Activated naive CD4-positive, alpha-beta T cell treated with anti-CD3 and anti-CD28 coated beads for 36 hours (primary cell): ENCODE data around the gene RASL11B. TPM values are rescaled to one million over a fixed set of nuclear protein-coding genes. Genes with fewer than 3 reads are reported as not detected.

Experiments
- CTCF ChIA-PET: fragments of 350-600 bp; sonication (Branson Sonifier 250); formaldehyde crosslinking; loops from one replicate; lab custom pipeline; 2021; ENCODE audit warnings: antibody characterized with exemption; lab: Charles Lee
- DNase-seq: peaks from one replicate; pipeline ENCODE4 v3.0.0-alpha.2; 2020
- H3K27ac Mint-ChIP-seq: one replicate; pipeline ENCODE4 v1.8.0; 2021; ENCODE audit warnings: mild to moderate bottlenecking, mixed read lengths
- H3K27me3 Mint-ChIP-seq: one replicate; pipeline ENCODE4 v1.8.0; 2021; ENCODE audit warnings: low read depth, mixed read lengths
- H3K36me3 Mint-ChIP-seq: one replicate; pipeline ENCODE4 v1.8.0; 2021; ENCODE audit warnings: low read depth, mixed read lengths
- H3K4me1 Mint-ChIP-seq: one replicate; pipeline ENCODE4 v1.8.0; 2021; ENCODE audit warnings: low read depth, mixed read lengths
- H3K4me3 Mint-ChIP-seq: one replicate; pipeline ENCODE4 v1.8.0; 2021; ENCODE audit warnings: mild to moderate bottlenecking, moderate library complexity, mixed read lengths
- H3K9me3 Mint-ChIP-seq: one replicate; pipeline ENCODE4 v1.8.0; 2021; ENCODE audit warnings: mixed read lengths
- intact Hi-C: fragments of 100-400 bp; cut with micrococcal nuclease; formaldehyde crosslinking; loops from one replicate; pipeline ENCODE4 v1.15.1; 2023
- total RNA-seq, 2 experiments: library from RNA; stranded (reverse); gene quantifications; one replicate each; pipeline ENCODE4 v1.2.3, GENCODE V29; 2021

Gene RASL11B
- total RNA-seq, 2 experiments from 2014 or later: 0.24 TPM; not detected in 1

GRCh38 chr4:52880994-52881393, 18.9 kb downstream of the RASL11B start:
- no peak for DNase-seq
- Mint-ChIP-seq H3K4me1 (peaks cover 7% of the 10 kb centered on the region), H3K4me3 (no peak overlapping the region), H3K27me3 (no peaks in the 10 kb centered on the region), H3K36me3 (peaks cover 29% of the 10 kb centered on the region), H3K27ac (no peak overlapping the region), H3K9me3 (no peaks in the 10 kb centered on the region)
- intact Hi-C loops: no loop called here
- CTCF ChIA-PET: interaction anchor here (1.3 kb wide), 1 partner anchor 31 kb away, joined by 7 read pairs; no protein-coding TSS in a partner anchor

DNA sequence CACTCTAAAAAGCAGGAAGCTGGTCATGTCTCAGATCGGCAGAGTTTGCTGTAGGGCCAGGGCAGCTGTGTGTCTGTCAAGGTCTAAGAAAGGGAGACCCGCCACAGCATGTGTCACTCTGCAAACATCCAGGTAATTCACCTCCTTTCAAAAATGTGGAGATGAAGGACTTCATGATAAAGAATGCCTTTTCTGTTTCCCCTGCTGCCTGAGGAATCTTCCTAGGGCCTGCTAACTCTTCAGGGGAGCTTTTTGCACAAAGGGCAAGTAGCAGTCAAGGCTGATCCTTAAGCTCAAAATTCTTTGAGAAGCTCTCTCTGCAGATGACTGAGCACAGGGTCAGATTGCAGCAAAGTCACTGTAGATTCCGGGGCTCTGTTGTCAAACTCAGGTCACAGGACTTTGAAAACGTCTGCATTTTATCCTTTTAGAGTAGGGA, 21.1 kb downstream of the RASL11B start:
- Mint-ChIP-seq H3K27ac (no peak overlapping the region), H3K36me3 (peaks cover 37% of the 10 kb centered on the region), H3K27me3 (no peaks in the 10 kb centered on the region), H3K9me3 (peaks cover 3% of the 10 kb centered on the region), H3K4me3 (no peak overlapping the region), H3K4me1 (no peaks in the 10 kb centered on the region)
- DNase-seq: no peak
- intact Hi-C loops: no loop called here
- CTCF ChIA-PET: no interaction called here

- Mint-ChIP-seq H3K27me3 (no peaks in the 10 kb centered on the region), H3K36me3 (peaks cover 42% of the 10 kb centered on the region), H3K9me3 (peaks cover 3% of the 10 kb centered on the region), H3K27ac (no peak overlapping the region), H3K4me3 (no peak overlapping the region), H3K4me1 (no peaks in the 10 kb centered on the region)
- CTCF ChIA-PET: interaction anchor here (0.8 kb wide), 1 partner anchor 28 kb away, joined by 3 read pairs; no protein-coding TSS in a partner anchor
- intact Hi-C loops: no loop called here
- DNase-seq: no peak
Measured at GRCh38 chr4:52883707-52884669, 21.9 kb downstream of the RASL11B start.

DNA sequence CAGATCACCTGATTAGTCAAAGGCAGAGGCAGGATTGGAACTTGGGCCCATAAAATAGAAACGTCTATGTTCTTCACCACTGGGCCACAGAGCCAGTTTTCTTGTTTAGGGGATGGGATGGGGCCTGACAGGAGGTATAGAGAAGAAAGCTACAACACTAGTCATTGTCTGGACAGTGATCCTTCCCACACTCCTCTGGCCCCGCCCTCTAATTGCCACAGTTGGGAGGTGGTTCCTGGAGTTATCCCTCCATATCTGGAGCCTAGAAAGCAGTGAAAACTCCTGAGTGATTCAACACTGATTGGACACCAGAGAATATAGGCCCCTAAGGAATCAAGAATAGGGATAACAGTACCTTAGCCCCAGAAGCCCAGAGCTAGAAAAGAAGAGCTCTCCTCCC, 22.9 kb downstream of the RASL11B start:
- no peak for DNase-seq
- intact Hi-C loops: no loop called here
- CTCF ChIA-PET: no interaction called here
- H3K4me1 Mint-ChIP-seq: peaks cover 6% of the 10 kb centered on the region
- H3K27ac Mint-ChIP-seq: no peak overlapping the region
- H3K9me3 Mint-ChIP-seq: peaks cover 3% of the 10 kb centered on the region
- H3K27me3 Mint-ChIP-seq: no peaks in the 10 kb centered on the region
- no peak overlapping the region for H3K4me3 Mint-ChIP-seq
- peaks cover 47% of the 10 kb centered on the region for H3K36me3 Mint-ChIP-seq

- Mint-ChIP-seq H3K27me3 (no peaks in the 10 kb centered on the region), H3K9me3 (peaks cover 3% of the 10 kb centered on the region), H3K27ac (no peak overlapping the region), H3K36me3 (peaks cover 43% of the 10 kb centered on the region), H3K4me1 (peaks cover 16% of the 10 kb centered on the region), H3K4me3 (no peak overlapping the region)
- CTCF ChIA-PET: no interaction called here
- intact Hi-C loops: no loop called here
- no peak for DNase-seq
Measured at GRCh38 chr4:52889354-52889753, 27.2 kb downstream of the RASL11B start.

DNA sequence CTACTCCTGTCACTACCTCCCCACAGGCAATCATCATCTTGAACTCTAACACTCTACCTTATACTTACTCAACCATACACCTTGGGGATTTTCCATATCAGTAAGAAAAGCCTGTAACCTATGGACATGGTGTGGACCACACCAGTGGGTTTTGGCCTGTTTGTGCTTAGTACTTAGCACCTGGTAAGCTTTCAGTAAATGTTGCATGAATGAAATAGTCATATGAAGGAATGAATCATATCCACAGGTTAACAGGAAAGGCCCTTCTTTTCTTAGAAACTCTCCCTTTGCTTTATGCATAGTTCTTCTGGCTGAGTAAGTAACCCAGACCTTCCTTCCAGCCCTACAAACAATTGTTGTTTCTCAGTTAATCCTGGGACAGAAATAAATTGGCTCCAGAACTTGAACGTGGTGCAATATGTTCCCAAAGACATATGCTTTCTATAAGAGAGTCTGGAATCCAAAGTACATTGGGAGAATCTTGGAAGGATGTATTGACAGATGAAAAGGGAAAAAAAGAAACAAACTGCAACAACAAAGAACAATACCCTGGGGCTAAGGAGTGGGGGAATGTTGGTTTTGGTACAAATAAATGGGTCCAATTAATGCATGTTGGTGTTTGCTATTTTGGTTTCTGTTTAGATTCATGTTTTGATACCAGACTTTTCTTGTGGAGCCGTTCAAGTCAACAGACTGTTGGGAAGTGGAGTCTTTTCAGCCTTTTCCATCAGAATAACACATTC, 27.8 kb downstream of the RASL11B start:
- intact Hi-C loops: loop anchor here (2.0 kb wide), 1 partner anchor 67 kb away; no protein-coding TSS in a partner anchor
- H3K27me3 Mint-ChIP-seq: no peaks in the 10 kb centered on the region
- H3K4me1 Mint-ChIP-seq: peaks cover 16% of the 10 kb centered on the region
- peaks cover 3% of the 10 kb centered on the region for H3K9me3 Mint-ChIP-seq
- peaks cover 40% of the 10 kb centered on the region for H3K36me3 Mint-ChIP-seq
- CTCF ChIA-PET: no interaction called here
- peak; percentile 25 for DNase-seq
- H3K4me3 Mint-ChIP-seq: no peak overlapping the region
- H3K27ac Mint-ChIP-seq: peak overlapping the region; percentile 25

DNA sequence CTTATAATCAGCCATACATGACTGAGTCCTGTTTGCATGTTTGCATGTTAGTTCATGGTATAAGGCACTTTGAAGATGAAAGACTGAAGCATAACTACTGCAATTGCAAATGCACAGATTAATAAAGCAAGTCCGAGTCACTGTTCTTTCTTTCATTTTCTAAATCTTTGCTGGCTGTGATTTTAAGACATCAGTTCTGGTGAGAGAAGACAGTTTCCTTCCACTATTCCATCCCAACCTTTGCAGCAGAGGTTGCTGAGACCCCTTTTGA, 28.3 kb downstream of the RASL11B start:
- H3K27me3 Mint-ChIP-seq: no peaks in the 10 kb centered on the region
- intact Hi-C loops: loop anchor here (2.0 kb wide), 1 partner anchor 68 kb away; no protein-coding TSS in a partner anchor
- H3K9me3 Mint-ChIP-seq: peaks cover 3% of the 10 kb centered on the region
- H3K36me3 Mint-ChIP-seq: peaks cover 35% of the 10 kb centered on the region
- peaks cover 16% of the 10 kb centered on the region for H3K4me1 Mint-ChIP-seq
- DNase-seq: no peak
- no peak overlapping the region for H3K4me3 Mint-ChIP-seq
- H3K27ac Mint-ChIP-seq: no peak overlapping the region
- CTCF ChIA-PET: no interaction called here

DNA sequence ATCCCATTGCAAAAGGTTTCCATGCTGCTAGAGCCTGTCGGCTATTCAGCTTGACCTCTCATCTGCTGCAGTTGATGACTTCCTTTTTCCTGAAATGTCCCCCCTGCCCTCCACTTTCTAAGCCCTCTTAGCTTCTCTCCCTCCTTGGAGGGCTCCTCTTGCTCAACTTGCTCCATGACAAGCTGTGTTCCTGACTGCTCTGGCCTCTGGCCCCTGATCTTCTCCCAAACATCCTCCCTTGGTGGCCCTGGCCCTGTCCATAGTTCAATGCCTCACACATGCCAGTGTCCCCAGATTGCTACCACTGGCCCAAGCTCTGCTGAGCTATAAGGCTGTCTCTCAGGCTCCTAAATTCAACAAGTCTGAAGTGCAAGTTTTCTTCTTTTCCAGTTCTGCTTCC, 29.6 kb downstream of the RASL11B start:
- CTCF ChIA-PET: interaction anchor here (0.6 to 1.3 kb wide), 2 partner anchors 20 to 128 kb away, joined by 3 to 4 read pairs; no protein-coding TSS in a partner anchor
- Mint-ChIP-seq H3K36me3 (peaks cover 25% of the 10 kb centered on the region), H3K27ac (no peak overlapping the region), H3K9me3 (peaks cover 3% of the 10 kb centered on the region), H3K4me1 (peaks cover 16% of the 10 kb centered on the region), H3K4me3 (no peak overlapping the region), H3K27me3 (no peaks in the 10 kb centered on the region)
- DNase-seq: no peak
- intact Hi-C loops: loop anchor here (2.0 kb wide), 1 partner anchor 69 kb away; no protein-coding TSS in a partner anchor

DNA sequence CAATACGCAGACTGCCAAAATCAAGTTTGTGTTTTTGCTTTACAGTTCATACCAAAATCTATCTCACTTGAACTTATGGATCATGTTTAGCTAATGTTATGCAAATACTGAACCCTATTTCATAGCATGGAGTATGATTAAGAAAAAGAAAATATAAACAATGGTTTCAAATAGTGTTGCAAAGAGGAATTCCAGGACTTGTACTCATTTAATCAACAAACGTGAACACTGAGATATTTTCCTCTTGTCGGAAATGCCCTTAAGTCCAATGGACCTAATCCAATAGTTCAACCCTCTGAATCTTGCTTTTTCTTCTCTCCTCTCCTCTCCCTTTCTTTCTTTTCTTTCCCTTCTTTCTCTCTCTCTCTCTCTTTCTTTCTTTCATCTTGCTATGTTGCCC, 30.8 kb downstream of the RASL11B start:
- no peaks in the 10 kb centered on the region for H3K9me3 Mint-ChIP-seq
- H3K27ac Mint-ChIP-seq: no peak overlapping the region
- CTCF ChIA-PET: no interaction called here
- H3K4me1 Mint-ChIP-seq: peaks cover 16% of the 10 kb centered on the region
- H3K4me3 Mint-ChIP-seq: no peak overlapping the region
- no peaks in the 10 kb centered on the region for H3K27me3 Mint-ChIP-seq
- no peak for DNase-seq
- peaks cover 19% of the 10 kb centered on the region for H3K36me3 Mint-ChIP-seq
- intact Hi-C loops: no loop called here

DNA sequence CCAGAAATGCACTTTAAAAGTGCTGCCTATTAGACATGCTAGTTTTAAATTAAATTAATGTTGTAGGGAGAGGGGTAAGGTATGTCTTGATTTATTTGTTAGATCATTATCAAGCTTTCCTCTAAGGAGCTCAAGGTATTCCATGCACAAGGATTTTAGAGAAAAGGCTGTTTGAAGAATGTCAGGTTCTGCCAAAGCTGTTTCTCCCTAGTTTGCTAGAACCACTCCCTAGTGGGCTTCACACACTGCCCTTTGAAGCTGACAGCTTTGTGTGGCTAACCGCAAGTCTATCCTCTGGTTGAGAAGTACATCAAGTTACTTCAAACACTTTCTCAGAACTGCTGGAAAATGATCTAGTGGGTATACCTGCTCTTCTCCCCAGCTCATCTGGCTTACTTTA, 32.3 kb downstream of the RASL11B start:
- H3K9me3 Mint-ChIP-seq: peaks cover 2% of the 10 kb centered on the region
- H3K36me3 Mint-ChIP-seq: peaks cover 14% of the 10 kb centered on the region

DNA sequence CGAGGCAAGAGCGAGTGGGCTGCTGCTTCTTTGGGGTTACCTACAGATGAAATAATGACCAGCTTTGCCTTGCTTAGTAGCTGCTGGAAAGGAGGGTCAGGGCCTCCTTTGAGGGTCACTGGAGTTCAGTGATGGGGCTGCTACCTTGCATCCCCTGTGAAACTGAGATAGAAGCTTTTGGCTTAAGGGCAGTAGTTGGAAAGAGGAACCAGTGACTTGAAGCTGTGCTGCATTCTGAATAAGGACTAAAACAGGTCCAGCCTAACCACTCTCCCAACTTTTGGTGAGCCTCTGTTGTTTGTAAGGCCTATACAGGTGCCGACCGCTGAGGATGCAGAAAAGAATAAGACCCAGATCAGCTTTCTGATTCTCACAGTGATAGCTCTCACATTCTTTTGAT, 41.2 kb downstream of the RASL11B start:
- H3K4me1 Mint-ChIP-seq: no peaks in the 10 kb centered on the region
- H3K36me3 Mint-ChIP-seq: peaks cover 57% of the 10 kb centered on the region
- H3K27ac Mint-ChIP-seq: no peak overlapping the region
- H3K4me3 Mint-ChIP-seq: no peak overlapping the region
- intact Hi-C loops: no loop called here
- H3K27me3 Mint-ChIP-seq: no peaks in the 10 kb centered on the region
- peaks cover 2% of the 10 kb centered on the region for H3K9me3 Mint-ChIP-seq
- CTCF ChIA-PET: no interaction called here
- no peak for DNase-seq

More for the DNA sequence above, 32.3 kb downstream of the RASL11B start:
- Mint-ChIP-seq H3K4me1 (peaks cover 15% of the 10 kb centered on the region), H3K4me3 (no peak overlapping the region), H3K27ac (no peak overlapping the region), H3K27me3 (no peaks in the 10 kb centered on the region)
- no peak for DNase-seq
- CTCF ChIA-PET: interaction anchor here (1.0 kb wide), 1 partner anchor 20 kb away, joined by 3 read pairs; no protein-coding TSS in a partner anchor
- intact Hi-C loops: no loop called here

DNA sequence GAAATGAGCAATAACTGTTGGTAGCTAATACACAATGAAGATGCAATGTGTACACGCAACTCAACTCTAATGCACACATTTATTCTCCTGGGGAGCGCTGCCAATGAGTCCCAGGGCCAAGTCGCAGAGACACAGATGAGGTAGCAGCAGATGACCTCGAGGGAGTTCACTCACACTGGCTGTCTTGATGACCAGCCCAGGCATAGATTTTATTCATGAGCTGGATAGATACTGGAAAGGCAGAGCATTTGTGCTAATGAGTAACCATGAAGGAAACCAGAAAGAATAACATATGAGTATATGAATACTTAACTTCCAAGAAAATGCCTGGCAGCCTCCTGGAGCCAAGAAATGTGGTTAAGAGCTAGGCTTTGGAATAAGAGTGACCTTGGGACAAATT, 42.3 kb downstream of the RASL11B start:
- H3K27ac Mint-ChIP-seq: no peak overlapping the region
- intact Hi-C loops: no loop called here
- CTCF ChIA-PET: interaction anchor here (0.6 kb wide), 1 partner anchor 1006 kb away, joined by 3 read pairs; no protein-coding TSS in a partner anchor

More for the DNA sequence above, 42.3 kb downstream of the RASL11B start:
- Mint-ChIP-seq H3K27me3 (no peaks in the 10 kb centered on the region), H3K9me3 (no peaks in the 10 kb centered on the region), H3K4me1 (no peaks in the 10 kb centered on the region), H3K36me3 (peaks cover 56% of the 10 kb centered on the region), H3K4me3 (no peak overlapping the region)
- DNase-seq: no peak
